ENCODE data around the gene COTL1. TPM values are rescaled to one million over a fixed set of nuclear protein-coding genes. Genes with fewer than 3 reads are reported as not detected.

The COTL1 gene
- total and polyA plus RNA-seq, 8 donors: 92.7 to 206 (median 119) TPM

GRCh38 chr16:84603140-84603816 lies 14.6 kb downstream of the COTL1 start:
- intact Hi-C loops (cut with DNase I): no loop called here
- H3K4me1 ChIP-seq: peaks cover 21 to 97% of the 10 kb centered on the region in 2 donors
- no peaks in the 10 kb centered on the region for H3K36me3 ChIP-seq
- H3K9me3 ChIP-seq: peaks cover 0 to 2% of the 10 kb centered on the region in 2 donors
- H3K27ac ChIP-seq: peak overlapping the region; percentile 75 to 90
- DNase-seq (peak in 3 of 4 donors; percentile 69 to 92 (median 89)), ATAC-seq (peak; percentile 58)
- H3K27me3 ChIP-seq: no peaks in the 10 kb centered on the region
- TF ChIP-seq CTCF (IDR thresholded peaks at IDR 0.05): no peak
- H3K4me3 ChIP-seq: peak overlapping the region in 1 of 2 donors; percentile 18

GRCh38 chr16:84600343-84601229 lies 17.3 kb downstream of the COTL1 start:
- TF ChIP-seq CTCF (IDR thresholded peaks at IDR 0.05): no peak
- no peaks in the 10 kb centered on the region for H3K27me3 ChIP-seq
- H3K4me1 ChIP-seq: peaks cover 35 to 97% of the 10 kb centered on the region in 2 donors
- ATAC-seq (peak; percentile 40), DNase-seq (no peak)
- intact Hi-C loops (cut with DNase I): no loop called here
- peak overlapping the region in 1 of 2 donors; percentile 9 for H3K4me3 ChIP-seq
- H3K9me3 ChIP-seq: peaks cover 0 to under 1% of the 10 kb centered on the region in 2 donors
- peak overlapping the region; percentile 85 to 90 for H3K27ac ChIP-seq
- no peaks in the 10 kb centered on the region for H3K36me3 ChIP-seq

- peak overlapping the region; percentile 85 to 90 for H3K27ac ChIP-seq
- intact Hi-C loops (cut with DNase I): no loop called here
- peak overlapping the region in 1 of 2 donors; percentile 9 for H3K4me3 ChIP-seq
- no peaks in the 10 kb centered on the region for H3K27me3 ChIP-seq
- H3K9me3 ChIP-seq: no peaks in the 10 kb centered on the region
- no peaks in the 10 kb centered on the region for H3K36me3 ChIP-seq
- DNase-seq (peak in 3 of 4 donors; percentile 74 to 93 (median 82)), ATAC-seq (peak; percentile 51)
- TF ChIP-seq CTCF (IDR thresholded peaks at IDR 0.05): no peak
- peaks cover 35 to 97% of the 10 kb centered on the region in 2 donors for H3K4me1 ChIP-seq
Observed at GRCh38 chr16:84599521-84600202, 18.2 kb downstream of the COTL1 start.

GRCh38 chr16:84598360-84598759 lies 19.5 kb downstream of the COTL1 start:
- DNase-seq: no peak
- no peaks in the 10 kb centered on the region for H3K36me3 ChIP-seq
- ATAC-seq: no peak
- no peaks in the 10 kb centered on the region for H3K27me3 ChIP-seq
- peak overlapping the region; percentile 44 to 90 for H3K27ac ChIP-seq
- TF ChIP-seq CTCF (IDR thresholded peaks at IDR 0.05): no peak
- no peak overlapping the region for H3K4me3 ChIP-seq
- no peaks in the 10 kb centered on the region for H3K9me3 ChIP-seq
- H3K4me1 ChIP-seq: peaks cover 35 to 98% of the 10 kb centered on the region in 2 donors
- intact Hi-C loops (cut with DNase I): no loop called here
